ENCODE results near the gene KAZN. TPM values are rescaled to one million over a fixed set of nuclear protein-coding genes. Genes with fewer than 3 reads are reported as not detected.

KAZN gene
- total RNA-seq, 1 donor from 2014 or later: 2.2 TPM

DNA sequence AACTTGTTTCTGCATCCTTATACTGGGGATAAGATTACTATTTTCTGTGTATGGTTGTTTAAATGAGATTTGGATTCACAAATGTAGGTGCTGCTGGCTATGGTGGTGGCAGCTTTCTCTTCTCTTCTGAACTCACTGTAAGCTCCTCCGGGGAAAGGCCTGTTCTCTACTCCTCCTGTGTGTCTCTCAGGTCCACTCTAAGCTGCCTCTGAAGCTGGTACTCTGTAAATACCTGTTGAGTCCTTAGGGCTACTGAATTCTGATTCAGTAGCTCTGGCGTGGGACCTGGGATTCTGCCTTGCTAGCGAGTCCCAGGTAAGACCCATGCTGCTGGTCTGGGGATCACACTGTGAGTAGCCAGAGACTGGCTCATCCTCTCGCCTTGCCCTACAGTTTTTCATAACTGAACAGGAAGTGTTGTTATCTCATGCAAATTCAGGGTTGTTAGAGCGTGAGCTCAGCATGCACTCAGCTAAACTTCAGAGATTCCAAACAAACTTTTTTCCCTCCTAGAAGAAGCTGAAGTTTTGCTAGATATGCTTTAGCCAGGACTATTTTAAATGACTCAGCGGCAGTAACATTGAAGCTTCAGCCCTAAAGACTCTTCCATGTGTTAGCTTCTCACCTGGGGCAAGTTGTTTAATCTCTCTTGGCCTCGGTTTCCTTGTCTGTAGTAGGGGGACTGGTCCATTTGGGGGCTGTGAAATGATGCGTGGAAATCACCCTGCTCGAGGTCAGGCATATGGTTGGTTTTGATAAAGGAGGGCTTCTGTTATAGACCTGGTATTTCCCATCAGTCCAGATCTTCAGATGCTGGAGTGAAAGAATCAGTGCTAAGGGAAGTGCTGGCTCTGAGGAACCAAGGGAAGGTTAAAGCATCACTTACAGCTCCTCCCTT lies 283.5 kb downstream of the KAZN start:
- intact Hi-C loops (cut with micrococcal nuclease): no loop called here
- DNase-seq: no peak
- ATAC-seq: no peak

DNA sequence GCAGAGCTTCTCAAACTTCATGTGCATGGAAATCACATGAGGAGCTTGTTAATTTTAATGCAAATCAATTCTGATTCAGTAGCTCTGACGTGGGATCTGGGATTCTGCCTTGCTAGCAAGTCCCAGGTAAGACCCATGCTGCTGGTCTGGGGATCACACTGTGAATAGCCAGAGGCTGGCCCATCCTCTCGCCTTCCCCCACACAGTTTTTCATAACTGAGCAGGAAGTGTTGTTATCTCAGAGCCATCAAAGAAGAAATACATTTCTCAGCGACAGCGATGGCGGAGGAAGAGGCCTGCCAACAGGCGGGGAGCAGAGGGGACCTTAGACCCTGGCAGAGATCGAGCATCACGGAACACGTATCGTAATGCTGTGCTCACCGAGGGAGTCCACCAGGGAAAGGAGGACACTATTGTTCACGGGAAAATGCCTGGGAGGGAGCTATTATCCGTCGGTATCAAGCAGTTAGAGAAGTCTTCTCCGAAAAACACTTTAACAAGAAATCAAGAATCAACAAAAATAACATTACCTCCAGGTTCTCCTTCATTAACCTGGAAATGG lies 286.2 kb downstream of the KAZN start:
- ATAC-seq (no peak), DNase-seq (no peak)
- intact Hi-C loops (cut with micrococcal nuclease): no loop called here

DNA sequence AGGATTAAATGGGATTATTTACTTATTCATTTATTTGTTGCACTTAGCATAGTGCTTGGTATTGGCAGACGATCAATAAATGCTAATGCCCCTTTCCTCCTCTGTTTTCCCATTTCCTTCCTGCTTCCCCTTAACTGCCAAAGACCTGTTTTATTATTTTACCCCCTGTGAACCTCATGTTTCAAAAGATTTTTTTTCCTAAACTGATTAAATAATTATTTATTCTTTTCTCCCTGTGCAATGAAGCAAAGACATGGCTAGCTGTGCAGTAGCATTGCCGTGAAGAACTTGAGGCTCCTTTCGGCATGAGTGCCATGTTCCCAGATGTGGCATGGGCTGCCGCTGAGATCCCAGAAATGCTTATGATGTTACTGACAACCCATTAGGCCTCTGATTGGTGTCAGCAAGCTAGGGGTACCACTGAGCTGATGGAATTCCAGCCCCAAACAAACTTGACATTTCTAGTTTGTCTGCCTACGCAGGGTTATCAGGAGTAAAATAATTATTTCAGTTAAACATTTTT lies 288.6 kb downstream of the KAZN start:
- no peak for ATAC-seq
- intact Hi-C loops (cut with micrococcal nuclease): no loop called here
- no peak for DNase-seq

DNA sequence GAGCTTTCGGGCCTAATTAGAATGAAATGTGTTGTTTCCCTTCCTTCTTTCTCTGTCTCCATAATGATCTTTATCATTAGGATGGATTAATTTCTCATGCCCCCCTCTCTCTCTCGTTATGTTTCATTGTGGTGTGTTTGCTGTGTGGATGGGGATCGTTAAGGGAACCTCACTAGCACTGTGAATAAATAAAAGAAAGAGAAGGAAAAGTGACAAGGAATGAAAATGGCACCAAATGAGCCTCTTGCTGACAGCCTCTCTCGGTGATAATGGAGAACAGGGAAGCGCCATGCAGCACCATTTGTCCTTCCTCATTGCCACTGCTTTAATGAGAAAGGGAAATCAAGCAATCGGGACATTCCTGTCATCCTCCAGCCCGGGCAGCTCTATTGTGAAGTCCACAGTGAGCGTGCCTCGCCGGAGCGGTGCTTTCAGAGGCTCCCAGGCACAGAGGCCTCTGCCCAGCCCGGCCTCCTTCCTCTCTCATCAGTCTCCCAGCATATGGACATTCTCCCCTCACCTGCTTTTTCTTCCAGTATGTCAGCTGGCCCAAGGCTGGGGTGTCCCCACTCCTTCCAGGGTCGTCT lies 289.4 kb downstream of the KAZN start:
- DNase-seq (no peak), ATAC-seq (no peak)
- intact Hi-C loops (cut with micrococcal nuclease): no loop called here

DNA sequence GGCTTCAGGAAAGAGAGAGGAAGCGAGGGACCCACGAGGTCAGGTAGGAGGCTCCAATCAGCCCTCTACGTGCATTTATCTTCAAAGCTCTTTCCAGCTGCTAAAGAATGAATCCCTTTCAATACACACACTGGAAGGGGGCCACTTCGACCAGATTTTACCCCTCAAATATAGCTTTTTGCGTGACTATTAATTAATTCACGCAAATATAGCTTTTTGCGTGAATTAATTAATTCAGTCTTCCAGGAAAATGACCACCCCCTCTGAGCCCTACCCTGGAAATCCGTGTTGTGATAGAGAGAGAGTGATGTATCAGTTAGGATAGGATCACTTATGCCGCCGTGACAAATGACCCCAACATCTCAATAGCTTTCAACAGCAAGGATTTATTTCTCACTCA lies 289.9 kb downstream of the KAZN start:
- ATAC-seq: no peak
- intact Hi-C loops (cut with micrococcal nuclease): no loop called here
- DNase-seq: no peak

DNA sequence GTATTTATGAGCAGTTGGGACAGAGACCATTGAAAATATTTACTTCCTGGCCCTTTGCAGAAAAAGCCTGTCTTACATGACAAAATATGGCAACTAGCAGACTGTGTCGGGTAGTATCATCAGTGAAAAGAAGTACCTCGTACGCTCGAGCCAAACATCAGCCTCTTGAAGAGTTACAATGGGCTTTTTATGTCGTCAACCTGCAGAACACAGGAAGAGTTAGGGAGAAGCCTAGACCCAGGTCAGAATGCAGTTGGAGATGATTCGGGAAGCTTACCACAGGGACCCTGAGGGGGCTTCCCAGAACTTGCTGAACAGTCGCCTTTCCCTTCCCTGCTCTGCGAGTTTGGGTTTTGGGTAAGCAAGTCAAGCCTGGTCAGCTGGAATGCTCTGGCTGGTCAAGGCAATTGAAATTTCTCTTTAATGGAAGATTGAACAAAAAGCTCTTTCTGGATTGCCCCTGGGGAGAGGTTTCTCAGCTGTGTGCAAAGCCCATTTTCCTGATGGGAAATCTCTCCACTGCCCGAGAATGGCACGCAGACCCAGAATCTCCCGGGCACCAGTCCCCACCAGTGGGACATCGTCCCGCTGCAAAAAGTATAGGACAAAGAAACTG lies 291.4 kb downstream of the KAZN start:
- ATAC-seq: no peak
- no peak for DNase-seq
- intact Hi-C loops (cut with micrococcal nuclease): no loop called here

DNA sequence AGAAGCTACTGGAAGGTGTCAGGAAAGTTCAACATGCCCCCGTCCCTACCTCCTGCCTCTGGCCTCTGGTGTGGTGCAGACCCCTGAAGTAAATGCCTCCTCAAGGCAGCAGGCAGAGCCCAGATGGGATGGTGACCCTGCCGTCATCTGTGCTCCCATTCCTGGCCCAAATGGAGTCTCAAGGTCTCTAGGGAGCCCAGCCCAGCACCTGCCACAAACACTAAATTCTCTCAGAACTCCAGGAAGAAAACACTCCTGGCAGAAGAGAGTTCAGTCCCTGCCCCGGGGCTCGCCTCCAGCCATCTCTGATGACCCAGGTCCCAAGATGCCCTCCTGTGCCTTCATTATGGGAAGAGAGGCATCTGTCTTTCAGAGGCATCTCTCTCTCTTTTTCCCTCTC lies 293.5 kb downstream of the KAZN start:
- intact Hi-C loops (cut with micrococcal nuclease): no loop called here
- DNase-seq: no peak
- ATAC-seq: no peak

DNA sequence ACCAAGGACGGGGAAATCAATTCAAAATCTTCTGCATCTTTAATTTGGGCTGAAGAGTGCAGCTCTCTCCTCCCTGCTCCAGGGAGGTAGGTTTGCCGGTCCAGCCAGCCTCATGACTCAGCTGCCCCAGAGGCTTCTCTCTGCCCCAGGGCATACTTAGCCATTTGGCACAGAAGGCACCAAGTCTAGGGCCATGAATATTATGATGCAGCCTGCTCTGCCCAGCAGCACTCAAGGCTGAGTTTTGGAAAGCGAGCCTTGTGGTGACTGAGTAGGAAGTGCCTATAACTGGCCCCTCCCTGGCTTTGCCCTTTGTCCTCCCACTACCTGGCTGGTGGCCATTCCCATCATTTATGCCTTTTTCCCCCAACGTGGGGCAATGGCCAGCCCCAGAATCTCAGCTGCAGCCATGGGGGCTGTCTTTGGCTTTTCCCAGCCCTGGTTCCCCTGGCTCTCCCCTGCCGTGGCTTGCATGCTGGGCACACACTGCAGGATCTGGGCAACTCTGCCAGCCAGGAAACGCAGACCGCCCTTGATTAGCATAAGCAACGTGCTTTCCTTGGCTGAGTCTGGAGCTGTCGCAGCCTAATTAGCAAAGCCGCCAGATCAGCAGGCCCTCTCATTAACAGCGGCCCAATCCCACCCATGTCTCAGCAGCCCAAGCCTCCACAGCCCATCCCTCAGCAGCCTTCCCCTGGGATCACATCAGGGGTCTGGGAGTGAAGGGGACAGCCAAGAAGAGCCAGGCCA lies 296.5 kb downstream of the KAZN start:
- no peak for ATAC-seq
- intact Hi-C loops (cut with micrococcal nuclease): no loop called here
- no peak for DNase-seq

DNA sequence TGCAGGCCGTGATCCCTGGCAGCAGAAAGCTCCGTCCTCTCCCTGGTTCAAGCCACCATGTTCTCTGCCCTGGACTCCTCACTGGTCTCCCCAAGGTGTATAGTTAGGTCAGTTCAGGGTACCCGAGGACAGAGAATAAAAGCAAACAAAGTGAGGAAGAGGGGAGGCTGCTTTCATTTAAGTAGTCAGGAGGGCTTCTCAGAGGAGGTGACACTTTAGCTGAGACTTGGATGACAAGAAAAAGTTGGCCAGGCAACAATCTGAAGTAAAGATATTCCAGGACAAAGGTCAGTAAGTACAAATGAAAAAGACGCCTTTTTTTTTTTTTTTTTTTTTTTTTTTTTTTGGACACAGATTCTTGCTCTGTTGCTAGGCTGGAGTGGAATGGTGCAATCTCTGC lies 297.2 kb downstream of the KAZN start:
- DNase-seq: no peak
- intact Hi-C loops (cut with micrococcal nuclease): no loop called here
- ATAC-seq: no peak

DNA sequence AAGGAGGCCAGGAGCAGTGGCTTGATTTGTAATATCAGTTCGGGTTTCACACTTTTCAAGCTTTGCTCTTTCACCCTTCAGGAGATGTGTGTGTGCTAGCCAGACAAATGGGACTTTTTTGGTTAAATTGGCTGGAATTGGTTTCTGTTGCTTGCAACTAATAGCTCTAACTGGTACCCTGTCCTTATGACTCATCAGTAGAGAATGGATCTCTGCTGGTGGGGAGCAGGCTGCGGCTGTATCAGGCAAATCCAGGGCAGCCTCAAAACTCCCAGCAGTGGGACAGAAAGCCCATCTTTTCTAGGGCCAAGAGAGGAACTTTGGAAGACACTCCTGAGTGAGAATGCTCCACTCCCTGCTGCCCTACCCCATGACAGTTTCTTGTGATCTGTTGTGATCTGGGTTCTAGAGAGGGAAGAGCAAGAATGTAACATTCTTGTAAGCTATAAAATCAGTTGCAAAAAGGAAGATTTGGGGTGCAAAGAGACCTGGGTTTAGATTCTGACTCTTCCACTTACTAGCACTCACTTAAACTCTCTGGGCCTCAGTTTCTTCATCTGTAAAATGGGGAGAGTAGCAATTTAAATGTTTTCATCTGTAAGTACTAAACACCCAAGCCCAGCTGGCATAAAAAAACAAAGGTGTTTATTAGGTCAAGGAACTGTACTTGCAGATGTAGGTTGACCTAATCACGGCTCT lies 298.0 kb downstream of the KAZN start:
- ATAC-seq (no peak), DNase-seq (no peak)
- intact Hi-C loops (cut with micrococcal nuclease): no loop called here

DNA sequence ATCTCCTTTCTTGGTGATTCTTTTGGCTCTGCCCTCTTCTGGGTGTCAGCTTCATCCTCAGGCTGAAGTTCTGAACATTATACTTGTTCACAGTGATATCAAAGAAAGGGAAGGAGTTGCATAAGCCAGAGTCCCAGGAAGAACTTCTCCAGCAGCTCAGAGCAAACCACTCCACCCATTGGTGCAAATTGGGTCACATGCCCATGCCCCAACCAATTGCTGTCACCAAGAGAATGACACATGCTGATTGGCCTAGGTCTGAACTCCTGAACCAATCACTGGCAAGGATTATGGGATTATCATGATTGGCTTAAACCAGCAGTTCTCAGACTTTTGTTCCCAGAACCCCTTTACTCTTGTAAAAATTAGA lies 298.6 kb downstream of the KAZN start:
- ATAC-seq: no peak
- intact Hi-C loops (cut with micrococcal nuclease): no loop called here
- DNase-seq: no peak

DNA sequence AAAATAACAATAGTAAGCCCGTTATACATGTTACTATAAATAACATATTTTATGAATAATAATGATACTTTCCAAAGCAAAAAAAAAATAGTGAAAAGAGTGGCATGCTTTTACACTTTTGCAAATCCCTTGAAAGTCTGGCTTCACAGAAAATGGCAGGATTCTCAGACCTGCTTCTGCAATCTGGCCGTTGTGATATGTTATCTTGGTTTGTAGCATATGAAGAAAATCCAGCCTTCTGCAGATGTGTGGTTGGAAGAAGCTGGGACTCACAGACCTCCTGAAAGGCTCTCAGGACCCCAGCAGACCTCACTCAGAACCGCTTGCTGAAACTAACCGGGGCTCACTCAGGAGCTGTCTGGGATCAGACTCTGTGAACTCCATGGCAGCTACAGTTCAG lies 299.1 kb downstream of the KAZN start:
- ATAC-seq: no peak
- intact Hi-C loops (cut with micrococcal nuclease): no loop called here

DNA sequence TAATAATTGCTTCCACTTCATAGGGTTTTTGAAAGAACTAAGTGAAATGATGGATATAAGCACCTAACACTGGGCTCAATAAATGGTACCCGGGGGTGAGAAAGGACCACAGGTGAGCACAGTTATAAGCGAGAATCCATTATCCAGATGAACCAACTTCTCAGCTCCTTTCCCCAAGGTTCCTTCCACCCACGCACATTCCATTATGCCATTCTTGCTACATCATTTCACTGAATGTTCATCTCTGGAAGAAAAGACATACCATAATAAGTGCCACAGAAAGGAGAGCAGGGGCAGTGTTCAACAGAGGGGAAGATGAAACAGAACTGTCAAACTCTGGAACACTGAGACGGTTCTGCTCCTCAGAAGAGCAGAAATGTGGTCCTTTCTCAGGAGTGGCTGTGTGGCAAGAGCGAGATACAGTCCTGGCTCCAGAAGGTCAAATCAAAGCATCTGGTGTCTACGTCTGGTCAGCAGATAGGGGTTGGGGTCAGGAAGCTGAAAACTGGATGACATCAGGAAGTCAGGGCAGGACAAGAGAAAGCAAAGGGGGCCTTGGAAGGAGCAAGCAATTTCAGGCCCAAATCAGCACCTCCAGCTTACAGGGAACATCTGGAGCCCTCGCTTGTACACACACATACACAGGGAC lies 299.6 kb downstream of the KAZN start:
- DNase-seq: no peak
- no peak for ATAC-seq
- intact Hi-C loops (cut with micrococcal nuclease): no loop called here

More for the DNA sequence above, 299.1 kb downstream of the KAZN start:
- no peak for DNase-seq

DNA sequence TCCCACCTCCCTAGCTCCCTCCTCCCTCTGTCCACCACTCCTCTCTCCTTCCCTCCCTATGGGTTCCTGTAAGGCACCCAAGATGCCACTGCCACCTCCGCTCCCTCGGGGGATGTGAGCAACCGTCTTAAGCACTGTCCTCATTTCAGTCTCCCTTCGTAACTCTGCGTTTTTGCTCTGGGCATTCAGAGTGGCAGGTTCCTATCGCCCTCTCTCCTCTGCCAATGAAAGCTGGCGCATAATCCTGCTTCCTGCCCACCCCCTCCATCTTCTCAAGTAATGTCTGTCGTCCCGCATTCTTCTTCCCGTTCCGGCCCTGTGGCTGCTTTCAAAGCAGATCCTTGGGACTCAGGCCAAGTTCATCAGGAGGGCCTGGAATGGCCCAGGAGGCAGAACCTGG lies 301.2 kb downstream of the KAZN start:
- ATAC-seq (no peak), DNase-seq (no peak)
- intact Hi-C loops (cut with micrococcal nuclease): no loop called here

DNA sequence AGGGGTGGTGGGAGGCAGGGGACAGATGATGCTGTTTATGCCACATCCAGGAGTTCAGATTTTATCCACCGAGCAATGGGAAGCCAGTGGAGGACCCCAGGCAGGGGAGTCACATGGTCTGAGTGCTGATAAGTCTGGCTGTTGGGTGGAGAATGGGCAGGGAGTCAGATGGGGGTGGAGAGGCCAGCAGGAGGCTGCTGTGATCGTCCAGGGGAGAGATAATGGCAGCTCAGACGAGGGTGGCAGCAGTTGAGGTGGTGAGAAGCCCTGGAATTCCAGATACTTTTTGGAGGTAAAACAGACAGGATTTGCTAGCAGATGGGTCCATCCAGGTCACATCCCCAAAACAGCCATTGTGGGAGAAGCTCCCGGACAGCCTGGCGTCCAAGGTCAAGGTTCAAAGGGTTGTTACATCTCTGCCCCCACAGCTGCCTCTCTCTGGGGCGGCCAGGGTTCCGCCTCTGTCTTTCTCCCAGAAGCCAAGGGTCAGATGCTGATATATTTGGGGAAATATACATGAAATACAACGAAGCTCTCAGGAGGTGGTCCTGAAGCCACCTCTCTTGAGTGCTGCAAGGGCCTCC lies 303.0 kb downstream of the KAZN start:
- ATAC-seq (no peak), DNase-seq (no peak)
- intact Hi-C loops (cut with micrococcal nuclease): no loop called here

DNA sequence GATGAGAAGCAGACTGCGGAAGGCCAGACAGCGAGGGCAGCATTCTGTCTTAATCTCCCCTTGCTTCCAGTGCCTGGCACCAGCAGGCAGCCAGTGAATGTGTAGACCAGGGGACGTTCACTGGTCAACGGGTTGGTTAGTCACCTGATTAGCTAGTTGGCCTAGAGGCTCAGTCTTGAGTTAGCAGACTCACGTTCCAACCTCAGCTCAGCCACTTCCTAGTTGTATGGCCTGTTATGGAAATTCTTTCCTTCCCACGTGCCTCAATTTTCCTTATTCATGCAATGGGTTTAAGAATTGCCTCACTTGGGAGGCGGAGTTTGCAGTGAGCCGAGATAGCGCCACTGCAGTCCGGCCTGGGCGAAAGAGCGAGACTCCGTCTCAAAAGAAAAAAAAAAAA lies 305.4 kb downstream of the KAZN start:
- ATAC-seq: no peak
- no peak for DNase-seq
- intact Hi-C loops (cut with micrococcal nuclease): no loop called here

DNA sequence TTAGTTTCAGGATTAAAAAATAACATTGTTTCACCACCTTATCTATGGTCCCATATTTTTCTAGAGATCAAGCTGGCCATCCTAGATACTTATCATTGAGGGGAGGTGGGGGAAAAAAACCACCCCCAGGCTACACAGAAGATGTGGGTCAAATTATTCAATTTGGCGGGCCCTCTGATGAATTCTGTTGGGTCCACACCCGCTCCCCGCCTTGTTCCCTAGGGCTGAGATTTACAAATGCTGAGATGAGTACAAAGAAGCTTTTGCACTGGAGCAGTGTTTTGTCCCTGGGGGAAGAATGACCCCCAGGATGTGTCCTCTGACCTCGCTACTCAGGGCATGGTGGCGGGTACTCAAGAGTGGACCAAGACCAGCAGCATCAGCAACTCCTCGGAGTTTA lies 308.2 kb downstream of the KAZN start:
- ATAC-seq: no peak
- intact Hi-C loops (cut with micrococcal nuclease): no loop called here
- DNase-seq: no peak

DNA sequence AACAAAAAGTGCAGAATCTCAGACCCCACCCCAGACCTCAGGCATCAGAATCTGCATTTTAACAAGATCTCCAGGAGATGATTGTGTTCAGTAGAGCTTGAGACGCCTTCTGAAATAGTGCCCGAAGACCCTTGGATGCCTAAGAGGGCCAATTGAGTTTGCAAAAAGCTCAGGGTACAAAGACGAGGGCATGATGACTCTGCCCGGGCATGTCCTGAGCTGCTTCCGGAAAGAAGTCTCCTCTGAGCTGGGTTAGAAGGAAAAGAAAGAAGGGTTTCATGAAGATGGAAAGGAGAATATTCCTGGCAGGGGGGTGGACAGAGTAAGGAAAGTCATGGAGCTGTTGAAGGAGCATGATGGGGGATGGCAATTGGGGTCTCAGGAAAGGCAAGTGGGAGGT lies 308.9 kb downstream of the KAZN start:
- ATAC-seq: no peak

More for the DNA sequence above, 308.9 kb downstream of the KAZN start:
- DNase-seq: no peak
- intact Hi-C loops (cut with micrococcal nuclease): no loop called here
